Measurements from ENCODE around the gene FGF4.

DNA sequence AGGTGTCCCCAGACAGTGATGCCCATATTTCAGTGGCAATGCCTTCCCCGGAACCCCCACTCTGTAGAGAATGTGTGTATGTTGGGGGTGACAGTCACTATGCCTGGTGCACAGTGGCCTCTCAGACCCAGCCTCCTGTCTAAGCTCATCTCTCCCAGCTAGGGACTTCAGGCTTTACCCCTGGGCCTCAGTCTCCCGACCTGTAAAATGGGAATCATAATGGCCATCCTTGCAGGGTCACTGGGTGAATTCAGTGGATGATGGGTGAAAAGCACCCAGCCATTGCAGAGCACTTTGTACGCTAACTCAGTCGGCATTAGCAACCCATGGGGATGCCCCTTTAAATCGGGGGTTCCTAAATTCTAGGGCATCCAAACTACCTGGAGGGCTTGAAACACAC lies 25.1 kb upstream of the FGF4 start:
- TF ChIP-seq, protein P1, sequence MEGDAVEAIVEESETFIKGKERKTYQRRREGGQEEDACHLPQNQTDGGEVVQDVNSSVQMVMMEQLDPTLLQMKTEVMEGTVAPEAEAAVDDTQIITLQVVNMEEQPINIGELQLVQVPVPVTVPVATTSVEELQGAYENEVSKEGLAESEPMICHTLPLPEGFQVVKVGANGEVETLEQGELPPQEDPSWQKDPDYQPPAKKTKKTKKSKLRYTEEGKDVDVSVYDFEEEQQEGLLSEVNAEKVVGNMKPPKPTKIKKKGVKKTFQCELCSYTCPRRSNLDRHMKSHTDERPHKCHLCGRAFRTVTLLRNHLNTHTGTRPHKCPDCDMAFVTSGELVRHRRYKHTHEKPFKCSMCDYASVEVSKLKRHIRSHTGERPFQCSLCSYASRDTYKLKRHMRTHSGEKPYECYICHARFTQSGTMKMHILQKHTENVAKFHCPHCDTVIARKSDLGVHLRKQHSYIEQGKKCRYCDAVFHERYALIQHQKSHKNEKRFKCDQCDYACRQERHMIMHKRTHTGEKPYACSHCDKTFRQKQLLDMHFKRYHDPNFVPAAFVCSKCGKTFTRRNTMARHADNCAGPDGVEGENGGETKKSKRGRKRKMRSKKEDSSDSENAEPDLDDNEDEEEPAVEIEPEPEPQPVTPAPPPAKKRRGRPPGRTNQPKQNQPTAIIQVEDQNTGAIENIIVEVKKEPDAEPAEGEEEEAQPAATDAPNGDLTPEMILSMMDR (IDR thresholded peaks at IDR 0.05): no peak
- TF ChIP-seq POLR2A (IDR thresholded peaks at IDR 0.05): no peak

All from body of pancreas (tissue), 4 donors.